HepG2 (cell line): ENCODE results near the gene TNFAIP1. TPM values are rescaled to one million over a fixed set of nuclear protein-coding genes. Genes with fewer than 3 reads are reported as not detected.

Experiments used
- BATF2 ChIP-seq: sonication (generic); formaldehyde crosslinking; IDR thresholded peaks from 2 replicates; pipeline ENCODE4 v1.8.0; 2022; ENCODE audit warnings: mild to moderate bottlenecking, missing genetic modification reagents, moderate library complexity
- SRSF9 ChIP-seq: fragments of 200-400 bp; formaldehyde crosslinking; IDR thresholded peaks from 2 replicates; pipeline ENCODE4 v1.6.1; 2018; ENCODE audit warnings: borderline replicate concordance, mild to moderate bottlenecking, low read depth, low read length; ENCODE audit not compliant: insufficient read depth, poor library complexity, severe bottlenecking
- WIZ ChIP-seq: sonication (generic); formaldehyde crosslinking; IDR thresholded peaks from 2 replicates; pipeline ENCODE4 v1.5.1; 2020; ENCODE audit warnings: mild to moderate bottlenecking, missing genetic modification reagents
- ZNF256 ChIP-seq: sonication (generic); formaldehyde crosslinking; conservative IDR thresholded peaks from 2 replicates; pipeline ENCODE4 v1.4.0; 2020; ENCODE audit warnings: missing genetic modification reagents
- ZNF713 ChIP-seq: sonication (generic); formaldehyde crosslinking; IDR thresholded peaks from 2 replicates; pipeline ENCODE4 v1.4.0; 2020; ENCODE audit warnings: mild to moderate bottlenecking, missing genetic modification reagents
- ZNF839 ChIP-seq: sonication (generic); formaldehyde crosslinking; IDR thresholded peaks from 2 replicates; pipeline ENCODE4 v1.4.0; 2020; ENCODE audit warnings: missing genetic modification reagents, mild to moderate bottlenecking, borderline replicate concordance
- polyA plus RNA-seq, 8 experiments: library from polyadenylated mRNA; depleted of rRNA in 3 of 8; stranded (reverse) in 7 of 8; unstranded in 1 of 8; fragments of >200 nt; fragmentation: Illumina TruSeq in 4 of 8; extraction: Trizol in 4 of 8; gene quantifications; 2 replicates each; pipeline versions ENCODE4 v1.2.1 to v1.2.3, GENCODE V29; 2011 to 2016; ENCODE audit warnings: low read depth in 4 of 8, missing spikeins in 1 of 8, mixed read lengths in 1 of 8; ENCODE audit not compliant: insufficient read depth in 1 of 8
- total RNA-seq, 5 experiments: library from RNA; depleted of rRNA; stranded (reverse); fragments of >200 nt; fragmentation: Illumina TruSeq; extraction: Trizol; gene quantifications; 2 replicates each; pipeline ENCODE4 v1.2.3, GENCODE V29; 2016; ENCODE audit warnings: low read depth in 1 of 5
- TF ChIP-seq, protein P1 (sequence below), 2 experiments: fragments of 450-650 bp in 1 of 2; sonication (generic) in 1 of 2; formaldehyde crosslinking in 1 of 2; IDR thresholded peaks; 2 replicates each; pipeline versions ENCODE4 v1.6.1 to v1.8.0; 2016 to 2022; ENCODE audit warnings: antibody characterized with exemption in 1 of 2, mild to moderate bottlenecking in 1 of 2, missing genetic modification reagents in 1 of 2
- TF ChIP-seq, protein P2 (sequence below), 2 experiments: fragments of 450-650 bp in 1 of 2; sonication (generic) in 1 of 2; formaldehyde crosslinking; IDR thresholded peaks; 2 replicates each; pipeline versions ENCODE4 v1.5.0 to v1.8.0; 2020 to 2022; ENCODE audit warnings: mild to moderate bottlenecking in 1 of 2, missing genetic modification reagents in 1 of 2
- TF ChIP-seq, protein P3 (sequence below): sonication (generic); formaldehyde crosslinking; conservative IDR thresholded peaks from 2 replicates; pipeline ENCODE4 v1.5.0; 2020; ENCODE audit warnings: missing genetic modification reagents
- TF ChIP-seq, protein P4 (sequence below): sonication (generic); formaldehyde crosslinking; IDR thresholded peaks from 2 replicates; pipeline ENCODE4 v1.5.1; 2020; ENCODE audit warnings: missing genetic modification reagents, mild to moderate bottlenecking, borderline replicate concordance

Gene TNFAIP1
- total and polyA plus RNA-seq, 2 of the 13 experiments (the other 11 are each of a cell fraction or from before 2014, with no cell fraction given), result 17.5 to 40.6 TPM

GRCh38 chr17:28335201-28335958, at the start of gene TNFAIP1, which contains the start of gene IFT20 (continued):
- TF ChIP-seq, protein P1, sequence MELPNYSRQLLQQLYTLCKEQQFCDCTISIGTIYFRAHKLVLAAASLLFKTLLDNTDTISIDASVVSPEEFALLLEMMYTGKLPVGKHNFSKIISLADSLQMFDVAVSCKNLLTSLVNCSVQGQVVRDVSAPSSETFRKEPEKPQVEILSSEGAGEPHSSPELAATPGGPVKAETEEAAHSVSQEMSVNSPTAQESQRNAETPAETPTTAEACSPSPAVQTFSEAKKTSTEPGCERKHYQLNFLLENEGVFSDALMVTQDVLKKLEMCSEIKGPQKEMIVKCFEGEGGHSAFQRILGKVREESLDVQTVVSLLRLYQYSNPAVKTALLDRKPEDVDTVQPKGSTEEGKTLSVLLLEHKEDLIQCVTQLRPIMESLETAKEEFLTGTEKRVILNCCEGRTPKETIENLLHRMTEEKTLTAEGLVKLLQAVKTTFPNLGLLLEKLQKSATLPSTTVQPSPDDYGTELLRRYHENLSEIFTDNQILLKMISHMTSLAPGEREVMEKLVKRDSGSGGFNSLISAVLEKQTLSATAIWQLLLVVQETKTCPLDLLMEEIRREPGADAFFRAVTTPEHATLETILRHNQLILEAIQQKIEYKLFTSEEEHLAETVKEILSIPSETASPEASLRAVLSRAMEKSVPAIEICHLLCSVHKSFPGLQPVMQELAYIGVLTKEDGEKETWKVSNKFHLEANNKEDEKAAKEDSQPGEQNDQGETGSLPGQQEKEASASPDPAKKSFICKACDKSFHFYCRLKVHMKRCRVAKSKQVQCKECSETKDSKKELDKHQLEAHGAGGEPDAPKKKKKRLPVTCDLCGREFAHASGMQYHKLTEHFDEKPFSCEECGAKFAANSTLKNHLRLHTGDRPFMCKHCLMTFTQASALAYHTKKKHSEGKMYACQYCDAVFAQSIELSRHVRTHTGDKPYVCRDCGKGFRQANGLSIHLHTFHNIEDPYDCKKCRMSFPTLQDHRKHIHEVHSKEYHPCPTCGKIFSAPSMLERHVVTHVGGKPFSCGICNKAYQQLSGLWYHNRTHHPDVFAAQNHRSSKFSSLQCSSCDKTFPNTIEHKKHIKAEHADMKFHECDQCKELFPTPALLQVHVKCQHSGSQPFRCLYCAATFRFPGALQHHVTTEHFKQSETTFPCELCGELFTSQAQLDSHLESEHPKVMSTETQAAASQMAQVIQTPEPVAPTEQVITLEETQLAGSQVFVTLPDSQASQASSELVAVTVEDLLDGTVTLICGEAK (IDR thresholded peaks at IDR 0.05), result peak; percentile 69
- TF ChIP-seq, protein P1 (CRISPR knock-in tag; IDR thresholded peaks at IDR 0.05), result peak; percentile 64
- TF ChIP-seq ZNF839 (peak; percentile 38; the same call in 1 of the 2 replicates), ZNF713 (CRISPR knock-in tag) (no peak), SRSF9 (no peak), WIZ (CRISPR knock-in tag) (no peak), ZNF256 (CRISPR knock-in tag) (0 out of 2 replicates have a peak, but pooled peaks have one; percentile 1), BATF2 (CRISPR knock-in tag) (no peak)
- TF ChIP-seq, protein P2, sequence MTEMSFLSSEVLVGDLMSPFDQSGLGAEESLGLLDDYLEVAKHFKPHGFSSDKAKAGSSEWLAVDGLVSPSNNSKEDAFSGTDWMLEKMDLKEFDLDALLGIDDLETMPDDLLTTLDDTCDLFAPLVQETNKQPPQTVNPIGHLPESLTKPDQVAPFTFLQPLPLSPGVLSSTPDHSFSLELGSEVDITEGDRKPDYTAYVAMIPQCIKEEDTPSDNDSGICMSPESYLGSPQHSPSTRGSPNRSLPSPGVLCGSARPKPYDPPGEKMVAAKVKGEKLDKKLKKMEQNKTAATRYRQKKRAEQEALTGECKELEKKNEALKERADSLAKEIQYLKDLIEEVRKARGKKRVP (CRISPR knock-in tag; IDR thresholded peaks at IDR 0.05), result 0 out of 4 replicates have a peak, but pooled peaks of 1 of the 2 experiments have one; percentile 24
- TF ChIP-seq, protein P3, sequence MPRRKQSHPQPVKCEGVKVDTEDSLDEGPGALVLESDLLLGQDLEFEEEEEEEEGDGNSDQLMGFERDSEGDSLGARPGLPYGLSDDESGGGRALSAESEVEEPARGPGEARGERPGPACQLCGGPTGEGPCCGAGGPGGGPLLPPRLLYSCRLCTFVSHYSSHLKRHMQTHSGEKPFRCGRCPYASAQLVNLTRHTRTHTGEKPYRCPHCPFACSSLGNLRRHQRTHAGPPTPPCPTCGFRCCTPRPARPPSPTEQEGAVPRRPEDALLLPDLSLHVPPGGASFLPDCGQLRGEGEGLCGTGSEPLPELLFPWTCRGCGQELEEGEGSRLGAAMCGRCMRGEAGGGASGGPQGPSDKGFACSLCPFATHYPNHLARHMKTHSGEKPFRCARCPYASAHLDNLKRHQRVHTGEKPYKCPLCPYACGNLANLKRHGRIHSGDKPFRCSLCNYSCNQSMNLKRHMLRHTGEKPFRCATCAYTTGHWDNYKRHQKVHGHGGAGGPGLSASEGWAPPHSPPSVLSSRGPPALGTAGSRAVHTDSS, result no peak
- TF ChIP-seq, protein P4, sequence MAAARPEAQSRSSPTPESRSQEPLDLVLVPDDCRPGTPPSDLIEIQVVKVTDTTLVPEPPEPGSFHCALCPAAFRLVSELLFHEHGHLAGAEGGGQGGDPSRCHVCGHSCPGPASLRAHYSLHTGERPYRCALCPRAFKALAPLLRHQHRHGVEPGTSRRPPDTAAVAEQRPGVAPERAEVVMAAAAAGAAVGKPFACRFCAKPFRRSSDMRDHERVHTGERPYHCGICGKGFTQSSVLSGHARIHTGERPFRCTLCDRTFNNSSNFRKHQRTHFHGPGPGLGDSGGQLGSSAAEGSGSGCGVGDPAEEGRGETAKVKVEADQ, result no peak
